ENCODE measurements around the gene PAPLN. TPM values are rescaled to one million over a fixed set of nuclear protein-coding genes. Genes with fewer than 3 reads are reported as not detected.
A peak's percentile ranks its signal among the peaks of the same experiment; 100 is the strongest.

The PAPLN gene
- total RNA-seq, 1 experiment from 2014 or later, result 9.6 TPM

DNA sequence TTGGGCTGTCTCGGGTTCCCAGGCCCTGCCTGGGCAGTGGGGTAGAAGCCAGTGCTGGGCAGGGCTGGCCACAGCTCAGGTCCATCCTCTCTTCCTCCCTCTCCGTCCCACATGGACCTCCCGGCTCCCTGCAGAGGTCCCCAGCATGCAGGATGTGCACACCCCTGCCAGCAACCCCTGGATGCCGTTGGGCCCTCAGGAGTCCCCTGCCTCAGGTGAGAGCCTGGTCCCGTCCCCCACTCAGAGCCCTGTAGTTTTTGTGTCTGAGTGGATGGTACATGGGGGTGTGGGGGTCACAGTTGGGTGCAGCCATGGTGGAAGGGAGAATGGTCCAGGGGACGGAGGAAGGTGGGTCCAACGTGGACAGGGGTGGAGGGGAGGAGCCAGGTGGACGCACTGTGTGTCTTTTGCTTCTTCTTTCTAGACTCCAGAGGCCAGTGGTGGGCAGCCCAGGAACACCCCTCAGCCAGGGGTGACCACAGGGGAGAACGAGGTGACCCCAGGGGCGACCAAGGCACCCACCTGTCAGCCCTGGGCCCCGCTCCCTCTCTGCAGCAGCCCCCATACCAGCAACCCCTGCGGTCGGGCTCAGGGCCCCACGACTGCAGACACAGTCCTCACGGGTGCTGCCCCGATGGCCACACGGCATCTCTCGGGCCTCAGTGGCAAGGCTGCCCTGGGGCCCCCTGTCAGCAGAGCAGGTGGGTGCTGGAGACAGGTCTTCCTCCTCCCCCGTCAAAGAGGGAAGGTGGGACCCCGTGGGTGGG, 21.7 kb downstream of the PAPLN start (continued):
- no peak for TF ChIP-seq CTCF (IDR thresholded peaks at IDR 0.05 in 2 of 3, conservative IDR thresholded peaks at IDR 0.05 in 1 of 3; ENCODE audit: borderline replicate concordance in 1 of 3, insufficient read depth in 1 of 3, low read depth in 2 of 3, low read length in 2 of 3)

DNA sequence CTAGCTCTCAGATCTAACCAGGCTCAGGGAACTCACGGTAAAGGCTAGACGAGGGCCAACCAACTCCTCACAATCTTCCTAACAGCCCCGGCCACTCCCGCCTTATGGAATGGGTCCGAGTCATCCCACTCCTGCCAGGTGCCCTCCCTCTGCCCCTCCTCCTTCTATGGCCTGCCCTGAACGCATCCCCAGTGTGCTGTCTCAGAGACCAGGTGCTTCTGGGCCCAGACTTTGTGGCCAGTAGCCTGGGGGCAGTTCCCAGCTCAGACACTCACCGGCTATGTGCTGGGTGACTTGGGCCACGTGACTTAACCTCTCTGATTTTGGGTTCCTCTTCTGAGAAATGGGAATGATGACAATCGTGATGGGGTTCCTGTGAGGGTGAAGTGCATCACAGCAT, 22.5 kb downstream of the PAPLN start:
- Histone ChIP-seq H2AFZ (ENCODE audit: low read depth, low read length, poor library complexity, severe bottlenecking) (no peak overlapping the region), H3K79me2 (ENCODE audit: insufficient read depth, low read length) (no peaks in the 10 kb centered on the region), H3K9ac (ENCODE audit: low read length) (no peak overlapping the region), H3K4me2 (ENCODE audit: low read length) (no peak overlapping the region), H3K4me1 (ENCODE audit: control insufficient read depth in 1 of 2, insufficient read depth in 2 of 2, low read length in 2 of 2) (no peaks in the 10 kb centered on the region), H3K9me3 (ENCODE audit: control insufficient read depth in 1 of 2, insufficient read depth in 1 of 2, low read depth in 1 of 2, low read length in 2 of 2) (no peaks in the 10 kb centered on the region), H3K4me3 (replicated peaks in 1 of 2; ENCODE audit: low read depth in 1 of 2, low read length in 2 of 2) (no peak overlapping the region), H3K27me3 (ENCODE audit: insufficient read depth, low read length) (no peaks in the 10 kb centered on the region), H3K9me2 (ENCODE audit: insufficient read depth) (no peaks in the 10 kb centered on the region), H4K20me1 (ENCODE audit: insufficient read depth) (no peaks in the 10 kb centered on the region), H3K36me3 (ENCODE audit: control insufficient read depth in 1 of 2, insufficient read depth in 2 of 2, low read length in 2 of 2) (no peaks in the 10 kb centered on the region; a peak in 1 of 4 replicates), H3K27ac (ENCODE audit: low read depth, low read length) (no peak overlapping the region)
- POLR2A ChIA-PET, result no interaction called here
- BruUV-seq (replicated peaks), result no TSS peak
- no peak for DNase-seq (ENCODE audit: low read depth, low spot score)
- no peak for TF ChIP-seq EZH2 (IDR thresholded peaks at IDR 0.05)
- CTCF ChIA-PET, result no interaction called here
- RAD21 ChIA-PET (ENCODE audit: low non-redundant PET in 1 of 2, low total read pairs in 2 of 2, uncharacterized antibody in 2 of 2, unreplicated experiment in 2 of 2), result no interaction called here
- ATAC-seq, result peak; percentile 59
- intact Hi-C loops (cut with micrococcal nuclease), result no loop called here

GRCh38 chr14:73260574-73260973, 23.3 kb downstream of the PAPLN start:
- intact Hi-C loops (cut with micrococcal nuclease), result no loop called here
- no peak overlapping the region for H3K4me3 ChIP-seq (replicated peaks in 1 of 2; ENCODE audit: low read depth in 1 of 2, low read length in 2 of 2)
- DNase-seq (ENCODE audit: low read depth, low spot score) (no peak), ATAC-seq (no peak)
- ChIA-PET CTCF (no interaction called here), RAD21 (ENCODE audit: low non-redundant PET in 1 of 2, low total read pairs in 2 of 2, uncharacterized antibody in 2 of 2, unreplicated experiment in 2 of 2) (no interaction called here), POLR2A (no interaction called here)
- no peak overlapping the region for H2AFZ ChIP-seq (ENCODE audit: low read depth, low read length, poor library complexity, severe bottlenecking)
- BruUV-seq (replicated peaks), result no TSS peak
- no peaks in the 10 kb centered on the region for H3K4me1 ChIP-seq (ENCODE audit: control insufficient read depth in 1 of 2, insufficient read depth in 2 of 2, low read length in 2 of 2)
- H3K4me2 ChIP-seq (ENCODE audit: low read length), result no peak overlapping the region
- H3K9me2 ChIP-seq (ENCODE audit: insufficient read depth), result no peaks in the 10 kb centered on the region
- no peaks in the 10 kb centered on the region for H4K20me1 ChIP-seq (ENCODE audit: insufficient read depth)
- no peaks in the 10 kb centered on the region for H3K79me2 ChIP-seq (ENCODE audit: insufficient read depth, low read length)
- no peaks in the 10 kb centered on the region for H3K36me3 ChIP-seq (ENCODE audit: control insufficient read depth in 1 of 2, insufficient read depth in 2 of 2, low read length in 2 of 2)
- no peak overlapping the region for H3K9ac ChIP-seq (ENCODE audit: low read length)
- H3K9me3 ChIP-seq (ENCODE audit: control insufficient read depth in 1 of 2, insufficient read depth in 1 of 2, low read depth in 1 of 2, low read length in 2 of 2), result no peaks in the 10 kb centered on the region
- H3K27me3 ChIP-seq (ENCODE audit: insufficient read depth, low read length), result no peaks in the 10 kb centered on the region
- no peak overlapping the region for H3K27ac ChIP-seq (ENCODE audit: low read depth, low read length)
- TF ChIP-seq MAX (IDR thresholded peaks at IDR 0.05), result no peak
- TF ChIP-seq SIN3A (IDR thresholded peaks at IDR 0.05; ENCODE audit: low read depth), result no peak
- no peak for TF ChIP-seq REST (IDR thresholded peaks at IDR 0.05; ENCODE audit: low read depth)
- no peak for TF ChIP-seq ELF1 (IDR thresholded peaks at IDR 0.05; ENCODE audit: borderline replicate concordance, low read depth)
- TF ChIP-seq EGR1 (IDR thresholded peaks at IDR 0.05; ENCODE audit: low read depth), result no peak
- TF ChIP-seq POLR2AphosphoS5 (IDR thresholded peaks at IDR 0.05; ENCODE audit: low read depth, low read length), result no peak
- TF ChIP-seq ZNF274 (IDR thresholded peaks at IDR 0.05; ENCODE audit: low read depth, low read length), result no peak
- no peak for TF ChIP-seq FOSL1 (IDR thresholded peaks at IDR 0.05; ENCODE audit: low read depth)
- TF ChIP-seq RAD21 (IDR thresholded peaks at IDR 0.05; ENCODE audit: low read depth), result no peak
